Osteoblast (primary cell): ENCODE results near the gene CCDC66. TPM values are rescaled to one million over a fixed set of nuclear protein-coding genes. Genes with fewer than 3 reads are reported as not detected.
"Not testable (repeated sequence)": the region's sequence is repeated elsewhere in the genome, so short reads cannot be mapped to it uniquely, and the experiment has no call there.

Experiments
- DNase-seq: peaks from one replicate; pipeline ENCODE4 v3.0.0; 2011; ENCODE audit warnings: low spot score, mixed read lengths; ENCODE audit not compliant: insufficient read length; ENCODE audit errors: missing footprints
- H2AFZ ChIP-seq: 2 replicates; pipeline ENCODE4 v1.6.0; 2011; ENCODE audit warnings: mild to moderate bottlenecking, low read length
- H3K27ac ChIP-seq: 2 replicates; pipeline ENCODE4 v1.5.1; 2011; ENCODE audit warnings: mild to moderate bottlenecking, low read depth, low read length, moderate library complexity
- H3K27me3 ChIP-seq: 2 replicates; pipeline ENCODE4 v1.6.0; 2012; ENCODE audit warnings: mild to moderate bottlenecking, control low read depth, inconsistent platforms, low read length, moderate library complexity; ENCODE audit not compliant: insufficient read depth
- H3K36me3 ChIP-seq: 2 replicates; pipeline ENCODE4 v1.5.1; 2011; ENCODE audit warnings: mild to moderate bottlenecking, low read length, control low read depth, moderate library complexity; ENCODE audit not compliant: insufficient read depth
- H3K4me1 ChIP-seq: 2 replicates; pipeline ENCODE4 v1.5.1; 2011; ENCODE audit warnings: mild to moderate bottlenecking, low read length, control low read depth, moderate library complexity; ENCODE audit not compliant: insufficient read depth
- H3K4me2 ChIP-seq: 2 replicates; pipeline ENCODE4 v1.6.0; 2011; ENCODE audit warnings: mild to moderate bottlenecking, low read length; ENCODE audit not compliant: insufficient read depth
- H3K4me3 ChIP-seq: fragments of 200-600 bp; sonication (generic); 3 replicates; pipeline ENCODE4 v1.5.1; 2012; ENCODE audit warnings: mild to moderate bottlenecking, low read length, inconsistent platforms; ENCODE audit not compliant: insufficient read depth
- H3K79me2 ChIP-seq: 2 replicates; pipeline ENCODE4 v1.6.0; 2012; ENCODE audit warnings: mild to moderate bottlenecking, low read length, control low read depth, inconsistent platforms; ENCODE audit not compliant: insufficient read depth
- H3K9me3 ChIP-seq: 2 replicates; pipeline ENCODE4 v1.5.1; 2011; ENCODE audit warnings: low read depth, low read length, control low read depth
- H4K20me1 ChIP-seq: 2 replicates; pipeline ENCODE4 v1.6.0; 2012; ENCODE audit warnings: mild to moderate bottlenecking, low read length, control low read depth; ENCODE audit not compliant: insufficient read depth
- total RNA-seq: library from RNA; depleted of rRNA; stranded (reverse); fragments of >200 nt; gene quantifications from 2 replicates; pipeline ENCODE4 v1.2.3, GENCODE V29; 2012
- TF ChIP-seq, protein P1 (sequence below): IDR thresholded peaks from 2 replicates; pipeline ENCODE4 v1.5.1; 2011; ENCODE audit warnings: mild to moderate bottlenecking, low read depth, low read length, moderate library complexity; ENCODE audit errors: extremely low read depth

The CCDC66 gene
- total RNA-seq, 1 donor = 34.7 TPM

DNA sequence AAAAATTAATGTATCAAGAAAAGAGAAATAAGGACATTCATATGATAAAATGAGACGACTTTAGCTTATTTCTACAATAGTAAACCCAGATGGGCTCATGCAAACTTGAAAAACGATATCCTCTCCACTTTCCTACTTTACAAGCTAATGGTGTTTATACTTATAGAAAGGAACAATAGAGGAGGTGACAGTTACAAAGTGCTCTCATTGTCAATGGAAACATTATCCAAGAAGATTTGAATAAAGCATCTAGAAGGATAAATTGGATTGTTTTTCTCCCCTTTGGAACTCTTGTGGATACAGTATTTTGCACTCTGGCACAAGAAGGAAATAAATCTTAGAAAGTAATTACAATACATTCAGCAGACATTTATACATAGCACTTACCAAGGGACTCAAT is 20.2 kb upstream of the CCDC66 start:
- DNase-seq = no peak
- Histone ChIP-seq H3K4me3 (no peak overlapping the region), H2AFZ (no peak overlapping the region), H3K79me2 (no peaks in the 10 kb centered on the region), H3K27me3 (peaks cover 2% of the 10 kb centered on the region), H3K27ac (no peak overlapping the region), H3K4me1 (no peaks in the 10 kb centered on the region), H3K36me3 (no peaks in the 10 kb centered on the region), H4K20me1 (no peaks in the 10 kb centered on the region), H3K4me2 (no peak overlapping the region), H3K9me3 (no peaks in the 10 kb centered on the region)
- TF ChIP-seq, protein P1, sequence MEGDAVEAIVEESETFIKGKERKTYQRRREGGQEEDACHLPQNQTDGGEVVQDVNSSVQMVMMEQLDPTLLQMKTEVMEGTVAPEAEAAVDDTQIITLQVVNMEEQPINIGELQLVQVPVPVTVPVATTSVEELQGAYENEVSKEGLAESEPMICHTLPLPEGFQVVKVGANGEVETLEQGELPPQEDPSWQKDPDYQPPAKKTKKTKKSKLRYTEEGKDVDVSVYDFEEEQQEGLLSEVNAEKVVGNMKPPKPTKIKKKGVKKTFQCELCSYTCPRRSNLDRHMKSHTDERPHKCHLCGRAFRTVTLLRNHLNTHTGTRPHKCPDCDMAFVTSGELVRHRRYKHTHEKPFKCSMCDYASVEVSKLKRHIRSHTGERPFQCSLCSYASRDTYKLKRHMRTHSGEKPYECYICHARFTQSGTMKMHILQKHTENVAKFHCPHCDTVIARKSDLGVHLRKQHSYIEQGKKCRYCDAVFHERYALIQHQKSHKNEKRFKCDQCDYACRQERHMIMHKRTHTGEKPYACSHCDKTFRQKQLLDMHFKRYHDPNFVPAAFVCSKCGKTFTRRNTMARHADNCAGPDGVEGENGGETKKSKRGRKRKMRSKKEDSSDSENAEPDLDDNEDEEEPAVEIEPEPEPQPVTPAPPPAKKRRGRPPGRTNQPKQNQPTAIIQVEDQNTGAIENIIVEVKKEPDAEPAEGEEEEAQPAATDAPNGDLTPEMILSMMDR = no peak

- Histone ChIP-seq H3K4me2 (no peak overlapping the region), H3K9me3 (no peaks in the 10 kb centered on the region), H4K20me1 (no peaks in the 10 kb centered on the region), H3K27me3 (peaks cover 7% of the 10 kb centered on the region), H3K36me3 (no peaks in the 10 kb centered on the region), H3K79me2 (no peaks in the 10 kb centered on the region), H3K4me3 (no peak overlapping the region), H3K27ac (no peak overlapping the region), H2AFZ (no peak overlapping the region), H3K4me1 (no peaks in the 10 kb centered on the region)
- no peak for DNase-seq
- TF ChIP-seq, protein P1 = peak; percentile 10
These were observed 9.5 kb upstream of the CCDC66 start for GRCh38 chr3:56547486-56547885.

- no peaks in the 10 kb centered on the region for H3K27me3 ChIP-seq
- peak overlapping the region; percentile 93 for H3K27ac ChIP-seq
- peak overlapping the region; percentile 93 for H3K4me3 ChIP-seq
- TF ChIP-seq, protein P1 = no peak
- no peaks in the 10 kb centered on the region for H4K20me1 ChIP-seq
- DNase-seq = peak; percentile 49
- H3K36me3 ChIP-seq = peaks cover 12% of the 10 kb centered on the region
- peaks cover 27% of the 10 kb centered on the region for H3K79me2 ChIP-seq
- peak overlapping the region; percentile 100 for H2AFZ ChIP-seq
- peaks cover 6% of the 10 kb centered on the region for H3K4me1 ChIP-seq
- peak overlapping the region; percentile 99 for H3K4me2 ChIP-seq
- no peaks in the 10 kb centered on the region for H3K9me3 ChIP-seq
These were observed 826 bp downstream of the CCDC66 start for GRCh38 chr3:56557831-56558170.

- Histone ChIP-seq H3K4me2 (no peak overlapping the region), H3K27me3 (no peaks in the 10 kb centered on the region), H3K9me3 (no peaks in the 10 kb centered on the region), H3K4me3 (no peak overlapping the region), H2AFZ (no peak overlapping the region), H3K4me1 (no peaks in the 10 kb centered on the region), H4K20me1 (no peaks in the 10 kb centered on the region), H3K79me2 (no peaks in the 10 kb centered on the region), H3K36me3 (peaks cover 31% of the 10 kb centered on the region), H3K27ac (no peak overlapping the region)
- no peak for DNase-seq
- TF ChIP-seq, protein P1 = no peak
These were observed 16.5 kb downstream of the CCDC66 start for GRCh38 chr3:56573501-56573900.

- not testable (repeated sequence) for H3K9me3 ChIP-seq, H2AFZ ChIP-seq, H3K4me3 ChIP-seq
These were observed 25.0 kb downstream of the CCDC66 start for GRCh38 chr3:56581941-56582340.

GRCh38 chr3:56584275-56584674 is 27.3 kb downstream of the CCDC66 start:
- H3K4me1 ChIP-seq, H3K36me3 ChIP-seq, DNase-seq, H3K4me3 ChIP-seq, H4K20me1 ChIP-seq, H3K9me3 ChIP-seq, H2AFZ ChIP-seq, H3K27me3 ChIP-seq, H3K27ac ChIP-seq, H3K79me2 ChIP-seq, H3K4me2 ChIP-seq: not testable (repeated sequence)

More at GRCh38 chr3:56581941-56582340, 25.0 kb downstream of the CCDC66 start:
- H3K27ac ChIP-seq, H3K4me1 ChIP-seq, H3K36me3 ChIP-seq, H3K4me2 ChIP-seq, H3K79me2 ChIP-seq, H3K27me3 ChIP-seq, H4K20me1 ChIP-seq, DNase-seq: not testable (repeated sequence)
